Testis (tissue), 2 donors: ENCODE results near the gene KLHL29.

Experiments used
- POLR2A ChIP-seq: fragments of 450-650 bp; IDR thresholded peaks from one replicate; pipeline ENCODE4 v1.6.1; 2017; ENCODE audit warnings: antibody characterized with exemption, mild to moderate bottlenecking, moderate library complexity
- TF ChIP-seq, protein P1 (sequence below), 3 experiments: fragments of 450-650 bp in 2 of 3; fragments of 200-600 bp in 1 of 3; sonication (generic) in 1 of 3; IDR thresholded peaks; one replicate each; pipeline ENCODE4 v1.5.1; 2016 to 2019; ENCODE audit warnings: antibody characterized with exemption in 3 of 3, mild to moderate bottlenecking in 2 of 3, moderate library complexity in 1 of 3

DNA sequence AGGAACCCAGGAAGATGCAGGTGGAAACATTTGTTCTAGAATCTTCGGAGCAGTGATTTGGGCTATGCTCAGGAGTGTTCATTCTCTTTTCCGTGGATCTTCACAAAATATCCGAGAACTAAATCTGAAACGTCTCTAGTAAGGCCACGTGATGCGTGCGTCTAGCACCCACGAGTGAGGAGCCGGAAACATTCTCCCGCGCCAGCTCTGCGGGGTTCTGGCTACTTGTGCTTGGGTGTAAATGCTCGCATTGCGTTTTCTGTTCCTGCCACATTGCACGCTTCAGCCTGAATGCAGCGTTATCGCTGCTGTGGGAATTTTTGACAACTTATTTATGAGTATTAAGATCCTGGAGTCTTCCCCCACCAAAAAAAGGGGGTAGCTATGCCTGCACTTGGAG is 71.4 kb downstream of the KLHL29 start:
- TF ChIP-seq, protein P1, sequence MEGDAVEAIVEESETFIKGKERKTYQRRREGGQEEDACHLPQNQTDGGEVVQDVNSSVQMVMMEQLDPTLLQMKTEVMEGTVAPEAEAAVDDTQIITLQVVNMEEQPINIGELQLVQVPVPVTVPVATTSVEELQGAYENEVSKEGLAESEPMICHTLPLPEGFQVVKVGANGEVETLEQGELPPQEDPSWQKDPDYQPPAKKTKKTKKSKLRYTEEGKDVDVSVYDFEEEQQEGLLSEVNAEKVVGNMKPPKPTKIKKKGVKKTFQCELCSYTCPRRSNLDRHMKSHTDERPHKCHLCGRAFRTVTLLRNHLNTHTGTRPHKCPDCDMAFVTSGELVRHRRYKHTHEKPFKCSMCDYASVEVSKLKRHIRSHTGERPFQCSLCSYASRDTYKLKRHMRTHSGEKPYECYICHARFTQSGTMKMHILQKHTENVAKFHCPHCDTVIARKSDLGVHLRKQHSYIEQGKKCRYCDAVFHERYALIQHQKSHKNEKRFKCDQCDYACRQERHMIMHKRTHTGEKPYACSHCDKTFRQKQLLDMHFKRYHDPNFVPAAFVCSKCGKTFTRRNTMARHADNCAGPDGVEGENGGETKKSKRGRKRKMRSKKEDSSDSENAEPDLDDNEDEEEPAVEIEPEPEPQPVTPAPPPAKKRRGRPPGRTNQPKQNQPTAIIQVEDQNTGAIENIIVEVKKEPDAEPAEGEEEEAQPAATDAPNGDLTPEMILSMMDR (IDR thresholded peaks at IDR 0.05): no peak
- no peak for TF ChIP-seq POLR2A
